ENCODE results near the gene NTSR1. TPM values are rescaled to one million over a fixed set of nuclear protein-coding genes. Genes with fewer than 3 reads are reported as not detected.
A peak's percentile ranks its signal among the peaks of the same experiment; 100 is the strongest.

The NTSR1 gene
- total RNA-seq, 1 donor from 2014 or later: not detected

- no peak for ATAC-seq (ENCODE audit: low read depth)
- CTCF ChIA-PET: interaction anchor here (1.4 kb wide), 1 partner anchor 12 kb away, joined by 3 read pairs; no protein-coding TSS in a partner anchor
- DNase-seq: no peak
- Mint-ChIP-seq H3K4me1 (peaks cover 6% of the 10 kb centered on the region), H3K4me3 (no peak overlapping the region), H3K36me3 (ENCODE audit: low read depth) (no peaks in the 10 kb centered on the region), H3K27ac (no peak overlapping the region), H3K9me3 (no peaks in the 10 kb centered on the region), H3K27me3 (peaks cover 25% of the 10 kb centered on the region)
- POLR2A ChIA-PET: interaction anchor here (0.9 kb wide), 1 partner anchor 34 kb away, joined by 4 read pairs; no protein-coding TSS in a partner anchor
- TF ChIP-seq CTCF (IDR thresholded peaks at IDR 0.05): no peak
- intact Hi-C loops (cut with micrococcal nuclease): no loop called here
These were observed 2.3 kb upstream of the NTSR1 start for GRCh38 chr20:62706344-62706743.

- POLR2A ChIA-PET: interaction anchor here (0.9 kb wide), 1 partner anchor 34 kb away, joined by 4 read pairs; no protein-coding TSS in a partner anchor
- CTCF ChIA-PET: interaction anchor here (1.4 kb wide), 1 partner anchor 12 kb away, joined by 3 read pairs; no protein-coding TSS in a partner anchor
- no peaks in the 10 kb centered on the region for H3K9me3 Mint-ChIP-seq
These were observed 1.8 kb upstream of the NTSR1 start for GRCh38 chr20:62706857-62707256.

GRCh38 chr20:62707276-62707920, 1.2 kb upstream of the NTSR1 start:
- no peak overlapping the region for H3K4me3 Mint-ChIP-seq
- H3K27me3 Mint-ChIP-seq: peaks cover 27% of the 10 kb centered on the region
- H3K27ac Mint-ChIP-seq: no peak overlapping the region
- ChIA-PET CTCF (interaction anchor here (1.4 kb wide), 1 partner anchor 11 kb away, joined by 3 read pairs; no protein-coding TSS in a partner anchor), POLR2A (interaction anchor here (0.9 kb wide), 1 partner anchor 33 kb away, joined by 4 read pairs; no protein-coding TSS in a partner anchor)
- no peaks in the 10 kb centered on the region for H3K36me3 Mint-ChIP-seq (ENCODE audit: low read depth)
- DNase-seq: no peak
- H3K4me1 Mint-ChIP-seq: peaks cover 6% of the 10 kb centered on the region
- no peak for ATAC-seq (ENCODE audit: low read depth)
- intact Hi-C loops (cut with micrococcal nuclease): no loop called here
- H3K9me3 Mint-ChIP-seq: no peaks in the 10 kb centered on the region
- TF ChIP-seq CTCF (IDR thresholded peaks at IDR 0.05): no peak

More at GRCh38 chr20:62706857-62707256, 1.8 kb upstream of the NTSR1 start:
- no peak overlapping the region for H3K4me3 Mint-ChIP-seq
- no peak for TF ChIP-seq CTCF (IDR thresholded peaks at IDR 0.05)
- ATAC-seq (ENCODE audit: low read depth): no peak
- H3K27me3 Mint-ChIP-seq: peaks cover 27% of the 10 kb centered on the region
- peaks cover 6% of the 10 kb centered on the region for H3K4me1 Mint-ChIP-seq
- no peaks in the 10 kb centered on the region for H3K36me3 Mint-ChIP-seq (ENCODE audit: low read depth)
- intact Hi-C loops (cut with micrococcal nuclease): no loop called here
- no peak for DNase-seq
- H3K27ac Mint-ChIP-seq: no peak overlapping the region

GRCh38 chr20:62707921-62708521, 615 bp upstream of the NTSR1 start:
- H3K9me3 Mint-ChIP-seq: no peaks in the 10 kb centered on the region
- intact Hi-C loops (cut with micrococcal nuclease): no loop called here
- H3K4me1 Mint-ChIP-seq: peaks cover 6% of the 10 kb centered on the region
- ChIA-PET POLR2A (no interaction called here), CTCF (no interaction called here)
- DNase-seq (no peak), ATAC-seq (ENCODE audit: low read depth) (peak; percentile 76)
- no peak overlapping the region for H3K27ac Mint-ChIP-seq
- no peak for TF ChIP-seq CTCF (IDR thresholded peaks at IDR 0.05)
- H3K36me3 Mint-ChIP-seq (ENCODE audit: low read depth): no peaks in the 10 kb centered on the region
- no peak overlapping the region for H3K4me3 Mint-ChIP-seq
- H3K27me3 Mint-ChIP-seq: peaks cover 29% of the 10 kb centered on the region

- ATAC-seq (ENCODE audit: low read depth) (no peak), DNase-seq (no peak)
- peaks cover 4% of the 10 kb centered on the region for H3K4me1 Mint-ChIP-seq
- peaks cover 34% of the 10 kb centered on the region for H3K27me3 Mint-ChIP-seq
- ChIA-PET CTCF (no interaction called here), POLR2A (no interaction called here)
- intact Hi-C loops (cut with micrococcal nuclease): no loop called here
- no peaks in the 10 kb centered on the region for H3K36me3 Mint-ChIP-seq (ENCODE audit: low read depth)
- no peak for TF ChIP-seq CTCF (IDR thresholded peaks at IDR 0.05)
- no peaks in the 10 kb centered on the region for H3K9me3 Mint-ChIP-seq
- no peak overlapping the region for H3K27ac Mint-ChIP-seq
- no peak overlapping the region for H3K4me3 Mint-ChIP-seq
These were observed 885 bp downstream of the NTSR1 start for GRCh38 chr20:62709537-62709905.
